Endothelial cell of umbilical vein (primary cell): ENCODE results near the gene GKN2. TPM values are rescaled to one million over a fixed set of nuclear protein-coding genes. Genes with fewer than 3 reads are reported as not detected.
A peak's percentile ranks its signal among the peaks of the same experiment; 100 is the strongest.

Experiments
- BruUV-seq: library from RNA; stranded (reverse); fragments of 400-500 nt; replicated peaks from 2 replicates; lab custom pipeline; 2021; lab: Mats Ljungman, UMichigan
- CTCF ChIA-PET: fragments of 300-600, 350-600 bp; sonication (Branson Sonifier 250); formaldehyde crosslinking; loops from one replicate; lab custom pipeline; 2021; ENCODE audit warnings: antibody characterized with exemption, inconsistent platforms; lab: Charles Lee
- POLR2A ChIA-PET: fragments of 300-600, 350-600 bp; sonication (Branson Sonifier 250); formaldehyde crosslinking; loops from one replicate; lab custom pipeline; 2021; ENCODE audit warnings: antibody characterized with exemption, inconsistent platforms; lab: Charles Lee
- DNase-seq: peaks from one replicate; pipeline ENCODE4 v3.0.0-alpha.2; 2011; ENCODE audit warnings: low read depth, low spot score
- FAIRE-seq: peaks from 2 replicates; lab custom pipeline; 2011; peaks lifted over from hg19 to GRCh38; lab: Jason Lieb, UNC
- H2AFZ ChIP-seq: 2 replicates; pipeline ENCODE4 v1.6.0; 2012; ENCODE audit warnings: low read depth, low read length, control low read depth, inconsistent platforms
- H3K27ac ChIP-seq: 2 replicates; pipeline ENCODE4 v1.5.1; 2011; ENCODE audit warnings: low read depth, mild to moderate bottlenecking, control low read depth, low read length, moderate library complexity; ENCODE audit not compliant: insufficient read depth
- H3K27me3 ChIP-seq, 2 experiments: 2 replicates each; pipeline versions ENCODE4 v1.6.0 to v1.6.1; 2011; ENCODE audit warnings: low read length in 2 of 2, mixed read lengths in 1 of 2; ENCODE audit not compliant: control insufficient read depth in 2 of 2, insufficient read depth in 2 of 2
- H3K36me3 ChIP-seq, 2 experiments: 2 replicates in 1 of 2; 3 replicates in 1 of 2; pipeline ENCODE4 v1.5.1; 2011; ENCODE audit warnings: low read length in 2 of 2, mild to moderate bottlenecking in 1 of 2, moderate library complexity in 1 of 2; ENCODE audit not compliant: control insufficient read depth in 2 of 2, insufficient read depth in 2 of 2; ENCODE audit errors: extremely low read depth in 1 of 2
- H3K4me1 ChIP-seq: 3 replicates; pipeline ENCODE4 v1.5.1; 2011; ENCODE audit warnings: mild to moderate bottlenecking, low read length; ENCODE audit not compliant: control insufficient read depth, insufficient read depth; ENCODE audit errors: extremely low read depth
- H3K4me2 ChIP-seq: 2 replicates; pipeline ENCODE4 v1.6.1; 2011; ENCODE audit warnings: low read length, control low read depth, mixed read lengths; ENCODE audit not compliant: insufficient read depth
- H3K4me3 ChIP-seq, 3 experiments: fragments of 200-600 bp in 1 of 3; sonication (generic), shearing (Covaris generic) in 1 of 3; replicated peaks in 1 of 3; 2 replicates each; pipeline ENCODE4 v1.5.1; 2011 to 2016; ENCODE audit warnings: control low read depth in 3 of 3, low read length in 3 of 3, mild to moderate bottlenecking in 2 of 3, inconsistent platforms in 1 of 3, low read depth in 1 of 3, moderate library complexity in 1 of 3; ENCODE audit not compliant: insufficient read depth in 1 of 3
- H3K79me2 ChIP-seq: 2 replicates; pipeline ENCODE4 v1.6.0; 2012; ENCODE audit warnings: low read length, inconsistent platforms; ENCODE audit not compliant: control insufficient read depth, insufficient read depth
- H3K9ac ChIP-seq: replicated peaks from 2 replicates; pipeline ENCODE3; 2011; ENCODE audit warnings: low read length, control low read depth; ENCODE audit not compliant: insufficient read depth; ENCODE audit errors: extremely low read depth
- H3K9me1 ChIP-seq: replicated peaks from 3 replicates; pipeline ENCODE4 v1.6.0; 2011; ENCODE audit warnings: mild to moderate bottlenecking, low read length; ENCODE audit not compliant: control insufficient read depth, insufficient read depth; ENCODE audit errors: extremely low read depth
- H3K9me3 ChIP-seq: replicated peaks from 2 replicates; pipeline ENCODE4 v1.5.1; 2012; ENCODE audit warnings: low read length, inconsistent platforms; ENCODE audit not compliant: control insufficient read depth, insufficient read depth
- H4K20me1 ChIP-seq: replicated peaks from 2 replicates; pipeline ENCODE3; 2011; ENCODE audit warnings: mild to moderate bottlenecking, low read length; ENCODE audit not compliant: control insufficient read depth, insufficient read depth; ENCODE audit errors: extremely low read depth
- EZH2 ChIP-seq: IDR thresholded peaks from 2 replicates; pipeline ENCODE4 v1.6.1; 2012; ENCODE audit warnings: borderline replicate concordance, low read depth, mild to moderate bottlenecking, moderate library complexity, low read length, inconsistent platforms; ENCODE audit not compliant: severe bottlenecking
- POLR2A ChIP-seq: IDR thresholded peaks from 2 replicates; pipeline ENCODE4 v1.6.1; 2012; ENCODE audit warnings: low read depth, mild to moderate bottlenecking, control low read depth, low read length
- dilution Hi-C: fragments of 300-500 bp; cut with MboI; formaldehyde crosslinking; loops from one replicate; pipeline ENCODE4 v1.15.0; 2019; ENCODE audit warnings: low sequenced_read_pairs; ENCODE audit not compliant: extremely low pct_ligation_motif_present
- intact Hi-C: fragments of 100-400 bp; cut with micrococcal nuclease; formaldehyde crosslinking; loops from one replicate; pipeline ENCODE4 v1.10.0; 2022
- polyA plus RNA-seq, 4 experiments: library from polyadenylated mRNA; depleted of rRNA in 3 of 4; stranded (reverse) in 3 of 4; unstranded in 1 of 4; fragments of >200 nt; gene quantifications; 2 replicates each; pipeline versions ENCODE4 v1.2.1 to v1.2.3, GENCODE V29; 2011 to 2012; ENCODE audit warnings: missing spikeins in 1 of 4
- total RNA-seq: library from RNA; stranded (reverse); gene quantifications from 2 replicates; pipeline ENCODE4 v1.2.3, GENCODE V29; 2021
- TF ChIP-seq, protein P1 (sequence below), 2 donors: IDR thresholded peaks; 1 replicate in 1 of 2; 2 replicates in 1 of 2; pipeline ENCODE4 v1.5.1; 2011; ENCODE audit warnings: low read length in 2 of 2, mild to moderate bottlenecking in 2 of 2, moderate library complexity in 2 of 2, control low read depth in 1 of 2, inconsistent platforms in 1 of 2, low read depth in 1 of 2; ENCODE audit not compliant: insufficient read depth in 1 of 2; ENCODE audit errors: extremely low read depth in 1 of 2
- TF ChIP-seq, protein P2 (sequence below): IDR thresholded peaks from 2 replicates; pipeline ENCODE4 v1.6.1; 2011; ENCODE audit not compliant: insufficient read depth, insufficient read length

GKN2 gene
- total and polyA plus RNA-seq, 2 donors (not counting 3 experiments of a cell fraction or from before 2014, with no cell fraction given) = not detected

DNA sequence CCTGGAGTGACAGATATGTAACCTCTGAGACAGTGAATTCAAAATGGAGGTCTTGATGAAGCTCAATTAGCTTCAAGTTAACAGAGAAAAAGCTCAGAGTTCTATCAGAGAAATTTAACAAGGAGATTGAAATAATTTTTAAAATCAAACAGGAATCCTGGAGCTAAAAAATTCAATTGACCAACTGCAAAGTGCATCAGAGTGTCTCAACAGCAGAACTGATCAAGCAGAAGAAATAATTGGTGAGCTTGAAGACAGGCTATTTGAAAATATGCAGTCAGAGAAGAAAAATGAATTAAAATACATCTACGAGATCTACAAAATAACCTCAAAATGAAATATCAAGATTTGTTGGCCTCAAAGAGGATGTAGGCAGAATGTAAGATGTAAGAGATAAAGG, 51.1 kb downstream of the GKN2 start:
- dilution Hi-C loops = no loop called here

DNA sequence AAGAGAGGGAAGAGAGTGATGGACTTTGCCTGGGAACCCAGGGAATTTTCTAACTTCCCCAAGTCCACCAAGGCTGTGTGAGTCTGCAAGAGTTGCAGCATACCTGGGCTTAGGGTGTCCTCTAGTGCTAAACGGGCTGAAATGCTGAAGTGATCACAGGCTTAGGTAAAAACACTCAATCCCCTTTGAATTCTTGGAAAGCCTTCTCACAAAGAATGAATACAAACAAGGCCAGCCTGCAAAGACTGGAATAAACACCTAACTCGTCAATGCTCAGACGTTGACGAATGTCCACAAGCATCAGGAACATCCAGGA, 51.5 kb downstream of the GKN2 start:
- H3K9ac ChIP-seq = no peak overlapping the region
- H3K27me3 ChIP-seq = peaks cover 0 to 2% of the 10 kb centered on the region in 2 experiments
- no peak for FAIRE-seq
- peaks cover 4% of the 10 kb centered on the region for H3K4me1 ChIP-seq
- no peak overlapping the region for H3K4me3 ChIP-seq
- TF ChIP-seq, protein P1, sequence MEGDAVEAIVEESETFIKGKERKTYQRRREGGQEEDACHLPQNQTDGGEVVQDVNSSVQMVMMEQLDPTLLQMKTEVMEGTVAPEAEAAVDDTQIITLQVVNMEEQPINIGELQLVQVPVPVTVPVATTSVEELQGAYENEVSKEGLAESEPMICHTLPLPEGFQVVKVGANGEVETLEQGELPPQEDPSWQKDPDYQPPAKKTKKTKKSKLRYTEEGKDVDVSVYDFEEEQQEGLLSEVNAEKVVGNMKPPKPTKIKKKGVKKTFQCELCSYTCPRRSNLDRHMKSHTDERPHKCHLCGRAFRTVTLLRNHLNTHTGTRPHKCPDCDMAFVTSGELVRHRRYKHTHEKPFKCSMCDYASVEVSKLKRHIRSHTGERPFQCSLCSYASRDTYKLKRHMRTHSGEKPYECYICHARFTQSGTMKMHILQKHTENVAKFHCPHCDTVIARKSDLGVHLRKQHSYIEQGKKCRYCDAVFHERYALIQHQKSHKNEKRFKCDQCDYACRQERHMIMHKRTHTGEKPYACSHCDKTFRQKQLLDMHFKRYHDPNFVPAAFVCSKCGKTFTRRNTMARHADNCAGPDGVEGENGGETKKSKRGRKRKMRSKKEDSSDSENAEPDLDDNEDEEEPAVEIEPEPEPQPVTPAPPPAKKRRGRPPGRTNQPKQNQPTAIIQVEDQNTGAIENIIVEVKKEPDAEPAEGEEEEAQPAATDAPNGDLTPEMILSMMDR (IDR thresholded peaks at IDR 0.05; ENCODE audit: extremely low read depth in 1 of 2, insufficient read depth in 1 of 2, low read depth in 1 of 2, low read length in 2 of 2) = peak; percentile 22 to 37
- TF ChIP-seq POLR2A = no peak
- no peak overlapping the region for H2AFZ ChIP-seq
- CTCF ChIA-PET = interaction anchor here (0.6 to 4.0 kb wide), 7 partner anchors 25 to 438 kb away, joined by 3 to 27 read pairs (median 5); no protein-coding TSS in a partner anchor
- H3K9me3 ChIP-seq = no peaks in the 10 kb centered on the region
- POLR2A ChIA-PET = no interaction called here
- no peaks in the 10 kb centered on the region for H4K20me1 ChIP-seq
- no peak overlapping the region for H3K27ac ChIP-seq
- H3K9me1 ChIP-seq = no peaks in the 10 kb centered on the region
- intact Hi-C loops (loop anchor here (1.0 to 2.0 kb wide), 2 partner anchors 150 to 192 kb away; no protein-coding TSS in a partner anchor), dilution Hi-C loops (no loop called here)
- no TSS peak for BruUV-seq
- H3K79me2 ChIP-seq = no peaks in the 10 kb centered on the region
- no peaks in the 10 kb centered on the region for H3K36me3 ChIP-seq
- peak; percentile 19 for DNase-seq
- no peak overlapping the region for H3K4me2 ChIP-seq

More for the DNA sequence above, 51.1 kb downstream of the GKN2 start:
- H3K9me1 ChIP-seq = no peaks in the 10 kb centered on the region
- no peak overlapping the region for H3K4me3 ChIP-seq
- intact Hi-C loops = loop anchor here (1.0 to 2.0 kb wide), 2 partner anchors 151 to 192 kb away; no protein-coding TSS in a partner anchor
- ChIA-PET POLR2A (no interaction called here), CTCF (interaction anchor here (0.6 to 4.0 kb wide), 7 partner anchors 11 to 438 kb away, joined by 3 to 27 read pairs (median 5); no protein-coding TSS in a partner anchor)
- DNase-seq = no peak
- TF ChIP-seq, protein P2, sequence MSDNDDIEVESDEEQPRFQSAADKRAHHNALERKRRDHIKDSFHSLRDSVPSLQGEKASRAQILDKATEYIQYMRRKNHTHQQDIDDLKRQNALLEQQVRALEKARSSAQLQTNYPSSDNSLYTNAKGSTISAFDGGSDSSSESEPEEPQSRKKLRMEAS = no peak
- TF ChIP-seq EZH2 = no peak
- H3K27me3 ChIP-seq = peaks cover 0 to 2% of the 10 kb centered on the region in 2 experiments
- H3K27ac ChIP-seq = no peak overlapping the region
- no TSS peak for BruUV-seq
- H3K79me2 ChIP-seq = no peaks in the 10 kb centered on the region
- no peak overlapping the region for H3K4me2 ChIP-seq
- H3K4me1 ChIP-seq = peaks cover 6% of the 10 kb centered on the region
- no peak overlapping the region for H3K9ac ChIP-seq
- H3K9me3 ChIP-seq = no peaks in the 10 kb centered on the region
- FAIRE-seq = no peak
- no peaks in the 10 kb centered on the region for H4K20me1 ChIP-seq
- no peak overlapping the region for H2AFZ ChIP-seq
- H3K36me3 ChIP-seq = no peaks in the 10 kb centered on the region
